Upper lobe of left lung (tissue), 6 donors: ENCODE data around the gene ARHGAP26. TPM values are rescaled to one million over a fixed set of nuclear protein-coding genes. Genes with fewer than 3 reads are reported as not detected.

ENCODE experiments used
- ATAC-seq, 2 donors: fragments of 200-7000 bp; cut with Tn5 transposase; one replicate each; pipeline ENCODE4 v1.9.1; 2022; ENCODE audit warnings: mild to moderate bottlenecking in 2 of 2, moderate library complexity in 2 of 2; ENCODE audit not compliant: low FRiP score in 2 of 2
- DNase-seq, 2 donors: peaks; one replicate each; pipeline ENCODE4 v3.0.0-alpha.2; 2019 to 2020
- H3K27ac ChIP-seq, 4 donors: fragments of 200-600 bp; sonication (generic); one replicate each; pipeline ENCODE4 v1.5.1; 2016 to 2019
- H3K27me3 ChIP-seq, 4 donors: fragments of 200-600 bp; sonication (generic); one replicate each; pipeline ENCODE4 v1.5.1; 2017 to 2019
- H3K36me3 ChIP-seq, 4 donors: fragments of 200-600 bp; sonication (generic); one replicate each; pipeline ENCODE4 v1.5.1; 2016 to 2019
- H3K4me1 ChIP-seq, 4 donors: fragments of 200-600 bp; sonication (generic); one replicate each; pipeline ENCODE4 v1.5.1; 2018 to 2019
- H3K4me3 ChIP-seq, 4 donors: fragments of 200-600 bp; sonication (generic); one replicate each; pipeline ENCODE4 v1.5.1; 2017 to 2019; ENCODE audit warnings: mild to moderate bottlenecking in 2 of 4, moderate library complexity in 1 of 4
- H3K9me3 ChIP-seq, 4 donors: fragments of 200-600 bp; sonication (generic); one replicate each; pipeline ENCODE4 v1.5.1; 2018 to 2019
- EP300 ChIP-seq, 4 donors: sonication (generic); formaldehyde crosslinking; IDR thresholded peaks; one replicate each; pipeline ENCODE4 v1.5.1; 2017; ENCODE audit warnings: antibody characterized with exemption in 4 of 4, control low read depth in 2 of 4
- POLR2A ChIP-seq, 4 donors: fragments of 450-650 bp; IDR thresholded peaks; one replicate each; pipeline ENCODE4 v1.5.1; 2016 to 2017; ENCODE audit warnings: antibody characterized with exemption in 4 of 4, mild to moderate bottlenecking in 2 of 4
- POLR2AphosphoS5 ChIP-seq, 2 donors: sonication (generic); formaldehyde crosslinking; IDR thresholded peaks; one replicate each; pipeline ENCODE4 v1.5.1; 2017; ENCODE audit warnings: antibody characterized with exemption in 2 of 2
- WGBS, 2 donors: methylation state at CpG; one replicate each; pipeline ENCODE4 v1.1.5; 2017 to 2018; 5-methylcytosine and 5-hydroxymethylcytosine counted together
- total RNA-seq, 6 donors: library from RNA; depleted of rRNA in 4 of 6; stranded (reverse); fragments of >200 nt in 4 of 6; gene quantifications; one replicate each; pipeline versions ENCODE4 v1.1.0 to v1.2.1, GENCODE V29; 2016 to 2021
- TF ChIP-seq, protein P1 (sequence below), 6 experiments: fragments of 450-650 bp in 4 of 6; fragments of 200-600 bp in 2 of 6; sonication (generic) in 2 of 6; IDR thresholded peaks; one replicate each; pipeline ENCODE4 v1.5.1; 2016 to 2019; ENCODE audit warnings: antibody characterized with exemption in 6 of 6
- donor health status: DM: no; HTN: no; CAD: no; lungs with moderate emphysema.
- donor health status: DM: no; HTN: yes; CAD: no; lungs with severe emphysema.

Gene ARHGAP26
- total RNA-seq, 6 donors from 2014 or later: 34.9 to 90.1 (median 38.9) TPM

DNA sequence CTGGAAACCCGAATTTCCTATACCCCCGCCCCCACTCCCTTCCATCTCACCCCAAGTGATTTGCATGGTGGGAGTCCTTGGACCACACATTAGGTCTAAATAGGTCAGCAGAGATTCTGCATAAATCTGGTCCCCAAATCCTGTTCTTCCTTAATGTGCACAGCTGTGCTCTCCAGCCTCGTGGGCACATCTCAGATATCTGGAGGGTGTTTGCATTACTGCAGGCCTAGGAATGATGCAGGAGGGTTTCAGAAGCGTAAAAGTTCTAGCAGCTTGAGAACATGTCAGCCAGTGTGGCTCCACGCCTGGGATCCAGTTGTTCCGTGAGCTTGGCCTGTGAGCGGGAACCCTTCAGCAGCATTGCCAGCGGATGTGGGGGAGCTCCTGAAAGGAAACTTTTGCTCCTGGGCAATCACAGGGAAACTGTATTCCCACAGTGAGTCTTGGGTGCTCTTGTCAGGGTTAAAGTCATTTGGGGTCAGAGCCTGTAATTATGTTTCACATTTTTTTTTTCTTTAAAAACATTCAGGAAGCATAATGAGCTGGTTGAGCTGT is 12.9 kb downstream of the ARHGAP26 start:
- Histone ChIP-seq H3K27ac (peak overlapping the region in 1 of 4 donors; percentile 3), H3K4me1 (peaks cover 22 to 35% (median 32%) of the 10 kb centered on the region in 4 donors), H3K4me3 (no peak overlapping the region), H3K36me3 (no peaks in the 10 kb centered on the region), H3K27me3 (no peaks in the 10 kb centered on the region), H3K9me3 (no peaks in the 10 kb centered on the region)
- WGBS, 2 donors: 81 to 87% methylated on average over 7 to 8 of the region's 8 CpGs
- TF ChIP-seq, protein P1, sequence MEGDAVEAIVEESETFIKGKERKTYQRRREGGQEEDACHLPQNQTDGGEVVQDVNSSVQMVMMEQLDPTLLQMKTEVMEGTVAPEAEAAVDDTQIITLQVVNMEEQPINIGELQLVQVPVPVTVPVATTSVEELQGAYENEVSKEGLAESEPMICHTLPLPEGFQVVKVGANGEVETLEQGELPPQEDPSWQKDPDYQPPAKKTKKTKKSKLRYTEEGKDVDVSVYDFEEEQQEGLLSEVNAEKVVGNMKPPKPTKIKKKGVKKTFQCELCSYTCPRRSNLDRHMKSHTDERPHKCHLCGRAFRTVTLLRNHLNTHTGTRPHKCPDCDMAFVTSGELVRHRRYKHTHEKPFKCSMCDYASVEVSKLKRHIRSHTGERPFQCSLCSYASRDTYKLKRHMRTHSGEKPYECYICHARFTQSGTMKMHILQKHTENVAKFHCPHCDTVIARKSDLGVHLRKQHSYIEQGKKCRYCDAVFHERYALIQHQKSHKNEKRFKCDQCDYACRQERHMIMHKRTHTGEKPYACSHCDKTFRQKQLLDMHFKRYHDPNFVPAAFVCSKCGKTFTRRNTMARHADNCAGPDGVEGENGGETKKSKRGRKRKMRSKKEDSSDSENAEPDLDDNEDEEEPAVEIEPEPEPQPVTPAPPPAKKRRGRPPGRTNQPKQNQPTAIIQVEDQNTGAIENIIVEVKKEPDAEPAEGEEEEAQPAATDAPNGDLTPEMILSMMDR (IDR thresholded peaks at IDR 0.05): no peak
- no peak for TF ChIP-seq EP300 (IDR thresholded peaks at IDR 0.05)
- no peak for TF ChIP-seq POLR2AphosphoS5 (IDR thresholded peaks at IDR 0.05)
- DNase-seq (no peak), ATAC-seq (no peak)

DNA sequence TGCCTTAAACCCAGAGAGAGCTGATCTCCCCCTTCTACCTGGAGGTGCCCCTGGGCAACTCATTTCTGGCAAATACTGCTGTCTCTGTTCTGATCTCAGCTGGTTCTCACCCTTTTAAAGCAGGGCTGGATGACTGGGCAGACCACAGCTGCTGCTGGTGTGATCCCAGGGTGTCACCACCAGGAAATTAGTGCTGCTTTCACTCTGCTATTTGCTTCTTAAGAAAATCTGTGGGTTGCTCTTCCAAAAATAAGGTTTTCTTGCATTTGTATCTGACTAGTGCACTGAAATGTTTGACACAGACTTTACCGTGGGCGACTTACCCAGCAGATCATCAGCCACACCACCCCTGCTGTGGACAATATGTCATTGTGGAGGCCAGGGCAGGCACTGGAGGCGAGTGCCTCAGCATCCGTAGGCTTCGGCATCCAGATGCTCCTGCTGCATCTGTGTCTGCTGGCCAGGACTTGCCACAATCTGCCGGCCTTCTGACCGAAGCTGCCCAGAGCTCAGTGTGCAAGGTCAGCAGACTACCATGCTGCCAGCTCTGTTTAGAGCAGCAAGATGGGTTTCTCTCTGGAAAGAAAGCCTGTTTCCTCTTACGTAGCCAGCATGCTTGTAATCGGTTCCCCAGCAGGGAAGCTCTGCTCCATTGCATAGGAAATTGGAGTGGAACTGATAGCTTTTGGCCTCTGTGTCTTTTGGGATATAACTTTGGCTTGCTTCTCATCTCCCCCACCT is 13.6 kb downstream of the ARHGAP26 start:
- DNase-seq (peak in 1 of 2 donors; percentile 19), ATAC-seq (peak; percentile 56 to 79)
- H3K27ac ChIP-seq: peak overlapping the region; percentile 3 to 32 (median 20)
- H3K4me3 ChIP-seq: peak overlapping the region in 1 of 4 donors; percentile 13
- no peaks in the 10 kb centered on the region for H3K27me3 ChIP-seq
- WGBS, 2 donors: 66 to 68% methylated on average over 3 to 9 of the region's 9 CpGs
- TF ChIP-seq EP300 (IDR thresholded peaks at IDR 0.05) (no peak), POLR2A (IDR thresholded peaks at IDR 0.05) (no peak), POLR2AphosphoS5 (IDR thresholded peaks at IDR 0.05) (no peak)
- TF ChIP-seq, protein P1 (IDR thresholded peaks at IDR 0.05): no peak
- H3K9me3 ChIP-seq: no peaks in the 10 kb centered on the region
- H3K36me3 ChIP-seq: no peaks in the 10 kb centered on the region
- H3K4me1 ChIP-seq: peaks cover 22 to 37% (median 33%) of the 10 kb centered on the region in 4 donors

DNA sequence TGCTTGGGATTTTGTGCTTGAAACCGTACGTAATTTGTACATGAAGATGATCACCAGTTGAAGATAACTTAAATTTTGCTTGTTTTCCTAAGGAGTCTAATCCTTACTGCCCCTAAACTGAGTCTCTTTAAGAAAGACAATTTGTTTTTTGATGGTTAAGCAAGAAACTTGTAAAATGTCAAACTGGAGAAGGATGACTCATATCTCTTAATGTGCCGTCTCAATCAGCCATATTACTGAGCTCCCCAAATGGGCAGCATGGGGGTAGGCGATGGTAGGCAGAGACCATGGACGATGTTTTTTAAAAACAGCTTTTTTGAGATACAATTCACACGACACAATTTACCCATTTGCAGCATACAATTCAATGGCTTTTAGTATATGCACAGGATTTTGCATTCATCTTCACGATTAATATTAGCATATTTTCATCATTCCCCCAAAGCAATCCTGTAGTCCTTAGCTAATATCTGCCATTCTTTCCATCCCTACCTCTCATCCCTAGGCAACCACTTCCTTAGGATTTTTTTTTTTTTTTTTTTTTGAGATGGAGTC is 14.3 kb downstream of the ARHGAP26 start:
- H3K9me3 ChIP-seq: no peaks in the 10 kb centered on the region
- 88 to 90% methylated on average over 7 of the region's 7 CpGs for WGBS, 2 donors
- ATAC-seq (peak in 1 of 2 donors; percentile 48), DNase-seq (no peak)
- H3K36me3 ChIP-seq: no peaks in the 10 kb centered on the region
- peaks cover 16 to 38% (median 28%) of the 10 kb centered on the region in 4 donors for H3K4me1 ChIP-seq
- H3K4me3 ChIP-seq: peak overlapping the region in 1 of 4 donors; percentile 13
- TF ChIP-seq EP300 (IDR thresholded peaks at IDR 0.05) (no peak), POLR2AphosphoS5 (IDR thresholded peaks at IDR 0.05) (no peak), POLR2A (IDR thresholded peaks at IDR 0.05) (no peak)
- TF ChIP-seq, protein P1 (IDR thresholded peaks at IDR 0.05): no peak
- H3K27me3 ChIP-seq: no peaks in the 10 kb centered on the region
- peak overlapping the region in 2 of 4 donors; percentile 3 to 24 for H3K27ac ChIP-seq

DNA sequence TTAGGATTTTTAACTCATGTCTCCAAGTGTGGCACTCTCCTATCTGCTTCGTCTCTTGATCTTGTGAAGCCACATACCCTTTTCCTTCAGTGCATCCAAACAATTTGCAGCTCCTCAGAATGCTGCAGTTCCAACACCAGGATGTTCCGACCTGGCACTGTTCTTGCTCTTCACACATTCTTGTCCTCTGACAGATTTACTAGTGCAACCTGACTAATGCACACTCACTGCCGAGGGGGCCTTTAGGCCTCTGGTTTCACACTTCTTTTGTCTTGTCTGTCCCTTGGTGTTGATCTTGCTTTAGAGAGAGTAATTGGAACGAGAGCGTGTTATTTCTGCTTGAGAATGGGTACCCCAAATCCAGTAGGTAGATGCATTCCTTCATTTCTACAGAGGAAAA is 15.0 kb downstream of the ARHGAP26 start:
- Histone ChIP-seq H3K27me3 (no peaks in the 10 kb centered on the region), H3K4me1 (peaks cover 9 to 31% (median 26%) of the 10 kb centered on the region in 4 donors), H3K27ac (no peak overlapping the region), H3K4me3 (no peak overlapping the region), H3K9me3 (no peaks in the 10 kb centered on the region), H3K36me3 (no peaks in the 10 kb centered on the region)
- DNase-seq: no peak
- TF ChIP-seq POLR2A (IDR thresholded peaks at IDR 0.05) (no peak), EP300 (IDR thresholded peaks at IDR 0.05) (no peak), POLR2AphosphoS5 (IDR thresholded peaks at IDR 0.05) (no peak)
- TF ChIP-seq, protein P1 (IDR thresholded peaks at IDR 0.05): no peak
- WGBS, 2 donors: 90 to 95% methylated on average over 5 of the region's 5 CpGs
- ATAC-seq: no peak
